ENCODE data around the gene CCDC57. TPM values are rescaled to one million over a fixed set of nuclear protein-coding genes. Genes with fewer than 3 reads are reported as not detected.

The CCDC57 gene
- total RNA-seq, 5 donors from 2014 or later (not counting 1 experiment from before 2014, with no cell fraction given): 86.4 to 127 (median 103) TPM

DNA sequence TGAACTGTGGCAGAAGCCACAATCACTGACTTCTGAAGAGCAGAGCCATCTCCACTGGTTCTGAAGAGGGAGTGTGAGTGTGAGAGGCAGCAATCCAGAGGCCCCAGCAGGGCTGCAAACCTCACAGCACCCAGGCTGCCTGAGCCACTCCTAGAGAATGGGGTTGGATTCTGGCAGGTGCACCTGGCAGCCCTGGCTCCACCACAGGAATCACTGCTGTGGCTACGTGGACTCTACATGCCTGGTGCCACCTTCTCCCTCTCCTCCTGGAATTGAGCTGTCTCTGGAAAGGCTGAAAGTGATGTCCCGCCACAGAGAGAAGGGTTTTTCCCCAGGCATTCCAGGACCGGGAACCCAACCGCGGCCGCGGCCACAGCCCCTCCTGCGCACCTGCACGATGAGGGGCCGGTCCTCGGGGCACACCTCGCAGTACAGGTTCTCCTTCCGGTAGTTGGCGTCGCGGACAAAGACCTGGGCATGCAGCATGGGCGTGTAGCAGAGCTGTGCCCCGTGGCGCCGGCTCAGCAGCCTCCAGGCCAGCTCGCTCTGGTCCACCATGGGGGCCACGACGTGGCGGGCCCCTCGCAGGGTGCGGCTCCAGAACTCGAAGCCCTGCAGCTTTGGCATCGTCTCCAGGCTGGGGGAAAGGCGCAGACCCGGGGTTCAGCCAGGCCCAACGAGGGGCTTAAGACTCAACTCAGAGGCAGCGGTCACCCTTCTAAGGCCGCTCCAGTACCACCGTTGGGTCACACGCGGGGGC lies 148.0 kb downstream of the CCDC57 start:
- no peaks in the 10 kb centered on the region for H3K27me3 ChIP-seq (replicated peaks in 1 of 2; ENCODE audit: control insufficient read depth in 2 of 2, extremely low read depth in 1 of 2, insufficient read depth in 2 of 2, low read length in 1 of 2)
- peaks cover 4% of the 10 kb centered on the region for H3K36me3 Mint-ChIP-seq
- peak overlapping the region; percentile 30 for H3K27ac ChIP-seq (ENCODE audit: low read length)
- ChIA-PET POLR2A (interaction anchor here in 1 of 2 donors (0.6 kb wide), 1 partner anchor 34 kb away, joined by 3 read pairs; no protein-coding TSS in a partner anchor), CTCF (interaction anchor here in 1 of 2 donors (0.5 kb wide), 1 partner anchor 10 kb away, joined by 5 read pairs; no protein-coding TSS in a partner anchor)
- no peaks in the 10 kb centered on the region for H3K27me3 Mint-ChIP-seq
- H3K36me3 ChIP-seq (ENCODE audit: control insufficient read depth in 2 of 2, extremely low read depth in 1 of 2, insufficient read depth in 1 of 2, low read length in 1 of 2): peaks cover 5 to 36% of the 10 kb centered on the region in 2 donors
- peaks cover 5 to 19% (median 16%) of the 10 kb centered on the region in 3 donors for H3K4me1 Mint-ChIP-seq
- peaks cover 9 to 39% of the 10 kb centered on the region in 2 experiments for H3K4me1 ChIP-seq (ENCODE audit: control insufficient read depth in 1 of 2, extremely low read depth in 1 of 2, insufficient read depth in 2 of 2, low read length in 2 of 2)
- H3K4me3 ChIP-seq (ENCODE audit: control insufficient read depth in 1 of 2, extremely low read depth in 1 of 2, low read length in 1 of 2): peak overlapping the region; percentile 62 to 83
- H3K9me3 Mint-ChIP-seq: no peaks in the 10 kb centered on the region
- peak overlapping the region; percentile 67 to 81 (median 74) for H3K4me3 Mint-ChIP-seq
- 47% methylated on average over 35 of the region's 36 CpGs for WGBS (ENCODE audit: insufficient coverage)
- no peaks in the 10 kb centered on the region for H3K9me3 ChIP-seq
- DNase-seq: no peak
- peak overlapping the region; percentile 52 to 69 for H3K27ac Mint-ChIP-seq
- ATAC-seq (replicated peaks in 1 of 4): no peak

DNA sequence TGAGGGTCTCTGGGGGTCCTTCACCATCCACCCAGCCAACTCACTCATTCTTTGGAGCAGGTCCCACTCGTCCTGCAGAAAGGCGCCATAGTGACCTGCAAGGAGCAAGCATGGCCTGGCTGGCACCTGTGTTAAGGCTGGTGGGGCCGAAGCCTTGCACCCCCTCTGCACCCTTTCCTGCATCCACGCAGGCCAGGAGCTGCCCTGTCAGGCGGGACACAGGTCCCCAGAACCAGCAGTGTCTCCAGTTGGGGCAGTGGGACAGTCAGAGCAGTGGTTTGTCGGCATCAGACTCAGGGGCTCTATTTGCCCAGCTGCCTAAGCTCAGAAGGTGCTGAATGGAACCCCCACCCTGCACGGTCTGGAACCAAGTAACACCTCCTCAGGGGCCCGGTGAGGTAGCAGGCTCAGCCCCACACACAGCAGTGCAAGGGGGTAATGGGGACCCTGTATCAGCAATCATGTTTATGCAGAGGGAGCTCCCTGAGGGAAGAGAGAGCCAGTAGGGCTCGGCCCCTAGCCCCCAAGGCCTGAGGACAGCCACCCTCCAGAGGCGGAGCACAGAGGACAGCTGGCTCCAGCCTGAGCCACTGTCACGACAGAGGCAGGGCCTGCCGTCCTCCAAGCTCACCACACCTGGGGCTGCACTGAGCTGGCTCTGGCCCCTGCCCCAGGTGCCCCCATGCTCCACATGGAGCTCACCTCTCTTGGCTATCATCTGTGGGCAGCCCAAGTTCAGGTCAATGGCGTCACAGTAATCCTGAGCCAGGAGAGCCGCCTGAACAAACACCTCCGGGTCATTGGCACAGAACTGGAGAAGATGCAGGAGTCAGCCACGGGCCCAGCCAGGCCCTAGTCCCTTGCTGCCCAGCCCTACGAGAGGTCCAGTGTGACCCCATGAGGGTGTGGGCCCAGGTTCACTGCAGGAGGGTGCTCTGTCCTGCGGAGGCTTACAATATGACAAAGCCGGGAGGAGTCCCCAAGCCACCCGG lies 148.9 kb downstream of the CCDC57 start:
- Histone ChIP-seq H3K27ac (ENCODE audit: low read length) (no peak overlapping the region), H3K27me3 (replicated peaks in 1 of 2; ENCODE audit: control insufficient read depth in 2 of 2, extremely low read depth in 1 of 2, insufficient read depth in 2 of 2, low read length in 1 of 2) (no peaks in the 10 kb centered on the region), H3K36me3 (ENCODE audit: control insufficient read depth in 2 of 2, extremely low read depth in 1 of 2, insufficient read depth in 1 of 2, low read length in 1 of 2) (peaks cover 14 to 42% of the 10 kb centered on the region in 2 donors), H3K9me3 (no peaks in the 10 kb centered on the region), H3K4me3 (ENCODE audit: control insufficient read depth in 1 of 2, extremely low read depth in 1 of 2, low read length in 1 of 2) (no peak overlapping the region), H3K4me1 (ENCODE audit: control insufficient read depth in 1 of 2, extremely low read depth in 1 of 2, insufficient read depth in 2 of 2, low read length in 2 of 2) (peaks cover 9 to 39% of the 10 kb centered on the region in 2 experiments)
- ATAC-seq (replicated peaks in 1 of 4) (no peak), DNase-seq (no peak)
- peak overlapping the region; percentile 52 to 69 for H3K27ac Mint-ChIP-seq
- WGBS (ENCODE audit: insufficient coverage): 87% methylated on average over 14 of the region's 20 CpGs
- H3K4me3 Mint-ChIP-seq: peak overlapping the region; percentile 67 to 81 (median 74)
- ChIA-PET CTCF (interaction anchor here in 1 of 2 donors (0.5 kb wide), 1 partner anchor 11 kb away, joined by 5 read pairs; no protein-coding TSS in a partner anchor), POLR2A (interaction anchor here (0.5 to 0.6 kb wide), 2 partner anchors 33 to 63 kb away, joined by 3 to 5 read pairs; no protein-coding TSS in a partner anchor)
- H3K27me3 Mint-ChIP-seq: no peaks in the 10 kb centered on the region
- H3K4me1 Mint-ChIP-seq: peaks cover 5 to 19% (median 16%) of the 10 kb centered on the region in 3 donors
- peaks cover 4% of the 10 kb centered on the region for H3K36me3 Mint-ChIP-seq
- no peaks in the 10 kb centered on the region for H3K9me3 Mint-ChIP-seq

DNA sequence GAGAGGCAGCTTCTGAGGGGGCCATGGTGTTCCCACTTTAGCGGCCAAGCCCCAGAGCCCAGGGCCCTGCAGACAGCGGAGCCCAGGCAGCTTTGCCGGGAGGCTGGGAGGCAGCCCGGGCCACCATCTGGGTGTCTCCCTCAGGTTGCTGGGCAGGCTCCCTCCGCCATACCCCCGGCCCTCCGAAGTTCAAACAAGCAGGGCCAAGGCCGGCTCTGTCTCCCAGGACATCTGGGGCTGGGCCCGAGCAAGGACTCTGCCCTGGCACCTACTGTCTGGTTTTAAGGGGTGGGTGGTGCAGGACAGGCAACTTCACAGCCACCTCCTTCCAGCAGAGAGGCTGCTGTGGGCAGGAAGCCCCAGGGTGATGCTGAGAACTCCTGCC lies 149.7 kb downstream of the CCDC57 start:
- peak overlapping the region in 1 of 3 donors; percentile 6 for H3K4me3 Mint-ChIP-seq
- Histone ChIP-seq H3K9me3 (no peaks in the 10 kb centered on the region), H3K4me3 (ENCODE audit: control insufficient read depth in 1 of 2, extremely low read depth in 1 of 2, low read length in 1 of 2) (no peak overlapping the region), H3K36me3 (ENCODE audit: control insufficient read depth in 2 of 2, extremely low read depth in 1 of 2, insufficient read depth in 1 of 2, low read length in 1 of 2) (peaks cover 16 to 47% of the 10 kb centered on the region in 2 donors), H3K27ac (ENCODE audit: low read length) (no peak overlapping the region), H3K4me1 (ENCODE audit: control insufficient read depth in 1 of 2, extremely low read depth in 1 of 2, insufficient read depth in 2 of 2, low read length in 2 of 2) (peaks cover 9 to 39% of the 10 kb centered on the region in 2 experiments), H3K27me3 (replicated peaks in 1 of 2; ENCODE audit: control insufficient read depth in 2 of 2, extremely low read depth in 1 of 2, insufficient read depth in 2 of 2, low read length in 1 of 2) (no peaks in the 10 kb centered on the region)
- ChIA-PET POLR2A (no interaction called here), CTCF (no interaction called here)
- no peak for ATAC-seq (replicated peaks in 1 of 4)
- no peak overlapping the region for H3K27ac Mint-ChIP-seq
- no peaks in the 10 kb centered on the region for H3K27me3 Mint-ChIP-seq
- no peaks in the 10 kb centered on the region for H3K9me3 Mint-ChIP-seq
- 98% methylated on average over 5 of the region's 9 CpGs for WGBS (ENCODE audit: insufficient coverage)
- H3K36me3 Mint-ChIP-seq: peaks cover 4% of the 10 kb centered on the region
- H3K4me1 Mint-ChIP-seq: peaks cover 5 to 19% (median 16%) of the 10 kb centered on the region in 3 donors
- no peak for DNase-seq

DNA sequence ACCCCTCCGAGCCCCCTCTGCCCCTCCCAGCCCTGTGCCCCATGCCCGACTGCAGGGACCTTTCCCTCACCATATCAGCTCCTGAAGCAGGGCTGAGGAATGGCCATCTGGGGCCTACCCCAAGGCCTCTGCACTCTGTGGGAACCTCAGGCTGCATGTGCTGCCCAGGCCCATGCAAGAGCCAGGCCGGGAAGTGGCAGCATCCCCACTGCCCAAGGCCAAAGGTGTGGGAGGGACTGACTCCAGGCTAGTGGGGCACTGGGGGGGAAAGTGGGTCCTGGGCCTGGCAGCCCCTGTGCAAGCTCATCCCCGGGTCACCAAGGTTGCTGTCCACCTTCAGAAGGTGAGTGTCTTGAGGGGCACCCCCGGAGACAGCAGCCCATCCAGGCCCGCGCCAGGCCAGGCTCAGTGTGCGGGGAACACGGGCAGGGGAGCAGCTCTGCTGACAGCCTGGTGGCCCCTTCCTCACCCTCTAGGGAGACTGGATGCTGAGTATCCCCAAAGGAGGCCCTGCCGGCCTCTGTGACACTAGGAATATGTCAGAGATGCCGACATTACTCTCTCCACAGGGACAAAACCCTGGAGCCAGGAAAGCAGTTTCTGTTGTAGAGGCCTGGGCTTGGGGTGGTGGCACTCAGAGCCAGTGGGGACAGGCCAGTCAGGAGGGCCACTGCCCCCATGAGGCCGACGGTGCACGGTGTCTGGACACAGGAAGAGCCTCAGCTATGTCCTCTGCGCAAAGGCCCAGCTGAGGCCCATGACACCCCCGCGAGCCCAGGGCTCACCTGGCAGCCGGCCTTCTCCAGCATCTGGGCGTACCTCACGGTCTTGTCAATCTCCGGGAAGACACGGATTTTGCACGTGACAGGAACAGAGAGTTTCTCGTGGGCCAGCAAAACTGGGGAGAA lies 150.3 kb downstream of the CCDC57 start:
- peaks cover 5 to 19% (median 16%) of the 10 kb centered on the region in 3 donors for H3K4me1 Mint-ChIP-seq
- no peaks in the 10 kb centered on the region for H3K27me3 ChIP-seq (replicated peaks in 1 of 2; ENCODE audit: control insufficient read depth in 2 of 2, extremely low read depth in 1 of 2, insufficient read depth in 2 of 2, low read length in 1 of 2)
- peak overlapping the region in 2 of 3 donors; percentile 17 to 28 for H3K4me3 Mint-ChIP-seq
- peaks cover 9 to 39% of the 10 kb centered on the region in 2 experiments for H3K4me1 ChIP-seq (ENCODE audit: control insufficient read depth in 1 of 2, extremely low read depth in 1 of 2, insufficient read depth in 2 of 2, low read length in 2 of 2)
- H3K27me3 Mint-ChIP-seq: no peaks in the 10 kb centered on the region
- H3K36me3 ChIP-seq (ENCODE audit: control insufficient read depth in 2 of 2, extremely low read depth in 1 of 2, insufficient read depth in 1 of 2, low read length in 1 of 2): peaks cover 16 to 52% of the 10 kb centered on the region in 2 donors
- ATAC-seq (replicated peaks in 1 of 4) (no peak), DNase-seq (no peak)
- CTCF ChIA-PET: no interaction called here
- no peaks in the 10 kb centered on the region for H3K9me3 Mint-ChIP-seq
- no peaks in the 10 kb centered on the region for H3K9me3 ChIP-seq
- H3K27ac ChIP-seq (ENCODE audit: low read length): no peak overlapping the region
- 96% methylated on average over 18 of the region's 24 CpGs for WGBS (ENCODE audit: insufficient coverage)
- H3K27ac Mint-ChIP-seq: no peak overlapping the region
- POLR2A ChIA-PET: no interaction called here
- H3K4me3 ChIP-seq (ENCODE audit: control insufficient read depth in 1 of 2, extremely low read depth in 1 of 2, low read length in 1 of 2): no peak overlapping the region
- peaks cover 7% of the 10 kb centered on the region for H3K36me3 Mint-ChIP-seq

DNA sequence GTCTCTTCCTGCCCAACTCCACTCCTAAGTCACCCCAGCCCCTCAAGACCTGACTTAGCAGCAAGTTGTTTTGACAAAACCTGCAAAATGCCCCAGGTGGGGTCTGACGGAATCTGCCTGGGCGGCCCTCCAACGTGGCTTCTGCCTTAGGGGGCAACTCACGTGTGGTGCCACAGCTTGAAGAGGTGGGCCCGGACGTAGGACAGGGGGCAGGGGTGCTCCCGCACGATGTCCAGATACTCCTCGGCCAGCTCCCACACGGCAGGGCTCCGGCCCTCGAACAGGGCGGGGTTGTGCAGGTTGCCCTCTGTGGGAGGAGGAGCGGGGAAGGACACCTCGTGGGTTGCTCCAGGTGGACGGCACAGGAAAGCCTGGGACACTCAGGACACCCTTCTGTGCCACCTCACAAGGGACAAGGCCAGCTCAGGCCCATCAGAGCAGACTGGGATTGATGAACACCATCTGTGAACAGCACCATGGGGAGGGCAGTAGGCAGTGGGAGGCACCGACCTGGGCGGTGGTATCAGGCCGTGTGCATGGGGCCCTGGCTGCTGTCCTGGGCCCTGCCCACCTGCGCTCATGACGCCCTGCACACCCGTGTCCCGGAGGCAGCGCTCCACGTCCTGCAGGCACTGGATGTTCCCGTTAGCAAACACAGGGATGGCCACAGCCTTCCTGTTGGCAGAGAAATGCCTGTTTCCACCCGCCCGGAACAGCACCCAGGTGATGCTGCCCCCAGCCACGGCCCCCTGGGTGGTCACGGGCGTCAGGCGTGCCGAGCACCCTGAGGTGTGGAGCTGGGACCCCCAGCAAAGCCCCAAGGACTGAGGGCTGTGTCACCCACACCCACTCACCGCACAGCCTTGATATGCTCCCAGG lies 151.4 kb downstream of the CCDC57 start:
- no peak for DNase-seq
- peaks cover 7% of the 10 kb centered on the region for H3K36me3 Mint-ChIP-seq
- peaks cover 3 to 12% (median 11%) of the 10 kb centered on the region in 3 donors for H3K4me1 Mint-ChIP-seq
- H3K4me1 ChIP-seq (ENCODE audit: control insufficient read depth in 1 of 2, extremely low read depth in 1 of 2, insufficient read depth in 2 of 2, low read length in 2 of 2): peaks cover 7 to 32% of the 10 kb centered on the region in 2 experiments
- 95% methylated on average over 32 of the region's 34 CpGs for WGBS (ENCODE audit: insufficient coverage)
- no peak overlapping the region for H3K27ac Mint-ChIP-seq
- H3K27me3 Mint-ChIP-seq: no peaks in the 10 kb centered on the region
- H3K27me3 ChIP-seq (replicated peaks in 1 of 2; ENCODE audit: control insufficient read depth in 2 of 2, extremely low read depth in 1 of 2, insufficient read depth in 2 of 2, low read length in 1 of 2): no peaks in the 10 kb centered on the region
- CTCF ChIA-PET: no interaction called here
- no peaks in the 10 kb centered on the region for H3K9me3 ChIP-seq
- H3K27ac ChIP-seq (ENCODE audit: low read length): no peak overlapping the region
- POLR2A ChIA-PET: no interaction called here
- no peaks in the 10 kb centered on the region for H3K9me3 Mint-ChIP-seq
- no peak overlapping the region for H3K4me3 Mint-ChIP-seq
- peaks cover 16 to 62% of the 10 kb centered on the region in 2 donors for H3K36me3 ChIP-seq (ENCODE audit: control insufficient read depth in 2 of 2, extremely low read depth in 1 of 2, insufficient read depth in 1 of 2, low read length in 1 of 2)
- no peak for ATAC-seq (replicated peaks in 1 of 4)
- H3K4me3 ChIP-seq (ENCODE audit: control insufficient read depth in 1 of 2, extremely low read depth in 1 of 2, low read length in 1 of 2): no peak overlapping the region
